ENCODE measurements around the gene NT5C. TPM values are rescaled to one million over a fixed set of nuclear protein-coding genes. Genes with fewer than 3 reads are reported as not detected.

Gene NT5C
- total and polyA plus RNA-seq, 4 donors = 13.6 to 27.2 (median 24.5) TPM

- TF ChIP-seq, protein P1, sequence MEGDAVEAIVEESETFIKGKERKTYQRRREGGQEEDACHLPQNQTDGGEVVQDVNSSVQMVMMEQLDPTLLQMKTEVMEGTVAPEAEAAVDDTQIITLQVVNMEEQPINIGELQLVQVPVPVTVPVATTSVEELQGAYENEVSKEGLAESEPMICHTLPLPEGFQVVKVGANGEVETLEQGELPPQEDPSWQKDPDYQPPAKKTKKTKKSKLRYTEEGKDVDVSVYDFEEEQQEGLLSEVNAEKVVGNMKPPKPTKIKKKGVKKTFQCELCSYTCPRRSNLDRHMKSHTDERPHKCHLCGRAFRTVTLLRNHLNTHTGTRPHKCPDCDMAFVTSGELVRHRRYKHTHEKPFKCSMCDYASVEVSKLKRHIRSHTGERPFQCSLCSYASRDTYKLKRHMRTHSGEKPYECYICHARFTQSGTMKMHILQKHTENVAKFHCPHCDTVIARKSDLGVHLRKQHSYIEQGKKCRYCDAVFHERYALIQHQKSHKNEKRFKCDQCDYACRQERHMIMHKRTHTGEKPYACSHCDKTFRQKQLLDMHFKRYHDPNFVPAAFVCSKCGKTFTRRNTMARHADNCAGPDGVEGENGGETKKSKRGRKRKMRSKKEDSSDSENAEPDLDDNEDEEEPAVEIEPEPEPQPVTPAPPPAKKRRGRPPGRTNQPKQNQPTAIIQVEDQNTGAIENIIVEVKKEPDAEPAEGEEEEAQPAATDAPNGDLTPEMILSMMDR (IDR thresholded peaks at IDR 0.05; ENCODE audit: low read depth, low read length, missing input control) = no peak
- TF ChIP-seq FOXA2 (IDR thresholded peaks at IDR 0.05) (no peak), EGR1 (IDR thresholded peaks at IDR 0.05; ENCODE audit: low read depth in 2 of 2) (no peak), RAD21 (IDR thresholded peaks at IDR 0.05) (no peak)
Measured at GRCh38 chr17:75125984-75126383, 5.6 kb downstream of the NT5C start (continued).

GRCh38 chr17:75124819-75125162 is 6.8 kb downstream of the NT5C start:
- no peaks in the 10 kb centered on the region for H3K27me3 ChIP-seq (ENCODE audit: control insufficient read depth in 4 of 4, insufficient read depth in 4 of 4, low read length in 3 of 4)
- H3K27ac ChIP-seq (ENCODE audit: low read depth in 1 of 2, low read length in 2 of 2) = peak overlapping the region; percentile 25 to 48
- no peak overlapping the region for H3K4me3 ChIP-seq (ENCODE audit: low read depth in 1 of 3, low read length in 3 of 3)
- H3K36me3 ChIP-seq (ENCODE audit: control insufficient read depth in 4 of 4, insufficient read depth in 3 of 4, low read depth in 1 of 4, low read length in 3 of 4) = peaks cover 0 to 11% (median 4%) of the 10 kb centered on the region in 4 donors
- no peak for DNase-seq (ENCODE audit: low spot score)
- H3K9me3 ChIP-seq (ENCODE audit: control insufficient read depth in 4 of 4, low read length in 3 of 4) = no peaks in the 10 kb centered on the region
- WGBS = 89% methylated on average over 4 of the region's 4 CpGs
- no peak for TF ChIP-seq GABPA (IDR thresholded peaks at IDR 0.05 in 1 of 2, conservative IDR thresholded peaks at IDR 0.05 in 1 of 2)
- TF ChIP-seq FOXA2 (IDR thresholded peaks at IDR 0.05) = no peak
- H3K9ac ChIP-seq (ENCODE audit: low read depth in 1 of 2, low read length in 2 of 2) = no peak overlapping the region
- peaks cover 0 to 2% (median 1%) of the 10 kb centered on the region in 4 donors for H3K4me1 ChIP-seq (ENCODE audit: control insufficient read depth in 4 of 4, insufficient read depth in 4 of 4, low read length in 3 of 4)

GRCh38 chr17:75124041-75124818 is 7.3 kb downstream of the NT5C start:
- H3K27ac ChIP-seq (ENCODE audit: low read depth in 1 of 2, low read length in 2 of 2) = peak overlapping the region; percentile 25 to 58
- H3K9ac ChIP-seq (ENCODE audit: low read depth in 1 of 2, low read length in 2 of 2) = no peak overlapping the region
- DNase-seq (ENCODE audit: low spot score) = peak; percentile 88
- no peaks in the 10 kb centered on the region for H3K9me3 ChIP-seq (ENCODE audit: control insufficient read depth in 4 of 4, low read length in 3 of 4)
- WGBS = 73% methylated on average over 19 of the region's 19 CpGs
- H3K4me1 ChIP-seq (ENCODE audit: control insufficient read depth in 4 of 4, insufficient read depth in 4 of 4, low read length in 3 of 4) = peaks cover 0 to 2% (median 1%) of the 10 kb centered on the region in 4 donors
- H3K4me3 ChIP-seq (ENCODE audit: low read depth in 1 of 3, low read length in 3 of 3) = no peak overlapping the region
- no peak for TF ChIP-seq RXRA (IDR thresholded peaks at IDR 0.05)
- TF ChIP-seq JUND (IDR thresholded peaks at IDR 0.05) = peak in 1 of 2 donors; percentile 28
- no peaks in the 10 kb centered on the region for H3K27me3 ChIP-seq (ENCODE audit: control insufficient read depth in 4 of 4, insufficient read depth in 4 of 4, low read length in 3 of 4)
- H3K36me3 ChIP-seq (ENCODE audit: control insufficient read depth in 4 of 4, insufficient read depth in 3 of 4, low read depth in 1 of 4, low read length in 3 of 4) = peaks cover 0 to 6% (median 3%) of the 10 kb centered on the region in 4 donors

GRCh38 chr17:75118307-75118706 is 13.2 kb downstream of the NT5C start:
- TF ChIP-seq, protein P1 (IDR thresholded peaks at IDR 0.05; ENCODE audit: low read depth, low read length, missing input control) = no peak
- no peak for TF ChIP-seq NR2F2 (IDR thresholded peaks at IDR 0.05)
- no peak for TF ChIP-seq FOXA2 (IDR thresholded peaks at IDR 0.05)
- TF ChIP-seq, protein P2, sequence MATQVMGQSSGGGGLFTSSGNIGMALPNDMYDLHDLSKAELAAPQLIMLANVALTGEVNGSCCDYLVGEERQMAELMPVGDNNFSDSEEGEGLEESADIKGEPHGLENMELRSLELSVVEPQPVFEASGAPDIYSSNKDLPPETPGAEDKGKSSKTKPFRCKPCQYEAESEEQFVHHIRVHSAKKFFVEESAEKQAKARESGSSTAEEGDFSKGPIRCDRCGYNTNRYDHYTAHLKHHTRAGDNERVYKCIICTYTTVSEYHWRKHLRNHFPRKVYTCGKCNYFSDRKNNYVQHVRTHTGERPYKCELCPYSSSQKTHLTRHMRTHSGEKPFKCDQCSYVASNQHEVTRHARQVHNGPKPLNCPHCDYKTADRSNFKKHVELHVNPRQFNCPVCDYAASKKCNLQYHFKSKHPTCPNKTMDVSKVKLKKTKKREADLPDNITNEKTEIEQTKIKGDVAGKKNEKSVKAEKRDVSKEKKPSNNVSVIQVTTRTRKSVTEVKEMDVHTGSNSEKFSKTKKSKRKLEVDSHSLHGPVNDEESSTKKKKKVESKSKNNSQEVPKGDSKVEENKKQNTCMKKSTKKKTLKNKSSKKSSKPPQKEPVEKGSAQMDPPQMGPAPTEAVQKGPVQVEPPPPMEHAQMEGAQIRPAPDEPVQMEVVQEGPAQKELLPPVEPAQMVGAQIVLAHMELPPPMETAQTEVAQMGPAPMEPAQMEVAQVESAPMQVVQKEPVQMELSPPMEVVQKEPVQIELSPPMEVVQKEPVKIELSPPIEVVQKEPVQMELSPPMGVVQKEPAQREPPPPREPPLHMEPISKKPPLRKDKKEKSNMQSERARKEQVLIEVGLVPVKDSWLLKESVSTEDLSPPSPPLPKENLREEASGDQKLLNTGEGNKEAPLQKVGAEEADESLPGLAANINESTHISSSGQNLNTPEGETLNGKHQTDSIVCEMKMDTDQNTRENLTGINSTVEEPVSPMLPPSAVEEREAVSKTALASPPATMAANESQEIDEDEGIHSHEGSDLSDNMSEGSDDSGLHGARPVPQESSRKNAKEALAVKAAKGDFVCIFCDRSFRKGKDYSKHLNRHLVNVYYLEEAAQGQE (IDR thresholded peaks at IDR 0.05) = no peak
- TF ChIP-seq, protein P3, sequence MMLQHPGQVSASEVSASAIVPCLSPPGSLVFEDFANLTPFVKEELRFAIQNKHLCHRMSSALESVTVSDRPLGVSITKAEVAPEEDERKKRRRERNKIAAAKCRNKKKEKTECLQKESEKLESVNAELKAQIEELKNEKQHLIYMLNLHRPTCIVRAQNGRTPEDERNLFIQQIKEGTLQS (IDR thresholded peaks at IDR 0.05) = no peak
- TF ChIP-seq RXRA (IDR thresholded peaks at IDR 0.05) = no peak
- TF ChIP-seq RAD21 (IDR thresholded peaks at IDR 0.05) = no peak
- TF ChIP-seq EGR1 (IDR thresholded peaks at IDR 0.05; ENCODE audit: low read depth in 2 of 2) = no peak
- H3K9ac ChIP-seq (ENCODE audit: low read depth in 1 of 2, low read length in 2 of 2) = no peak overlapping the region
- H3K27ac ChIP-seq (ENCODE audit: low read depth in 1 of 2, low read length in 2 of 2) = no peak overlapping the region
- H3K36me3 ChIP-seq (ENCODE audit: control insufficient read depth in 4 of 4, insufficient read depth in 3 of 4, low read depth in 1 of 4, low read length in 3 of 4) = peaks cover 0 to 3% (median 0%) of the 10 kb centered on the region in 4 donors
- no peak overlapping the region for H3K4me3 ChIP-seq (ENCODE audit: low read depth in 1 of 3, low read length in 3 of 3)
- peaks cover 3 to 19% (median 14%) of the 10 kb centered on the region in 4 donors for H3K4me1 ChIP-seq (ENCODE audit: control insufficient read depth in 4 of 4, insufficient read depth in 4 of 4, low read length in 3 of 4)
- no peaks in the 10 kb centered on the region for H3K9me3 ChIP-seq (ENCODE audit: control insufficient read depth in 4 of 4, low read length in 3 of 4)
- no peak for DNase-seq (ENCODE audit: low spot score)
- 93% methylated on average over 14 of the region's 14 CpGs for WGBS
- H3K27me3 ChIP-seq (ENCODE audit: control insufficient read depth in 4 of 4, insufficient read depth in 4 of 4, low read length in 3 of 4) = no peaks in the 10 kb centered on the region

Data from liver (tissue), 9 donors.